Neural crest cell (in vitro differentiated cells): ENCODE measurements around the gene BCDIN3D. TPM values are rescaled to one million over a fixed set of nuclear protein-coding genes. Genes with fewer than 3 reads are reported as not detected.

ENCODE experiments used
- DNase-seq: peaks from one replicate; pipeline ENCODE4 v3.0.0; 2021; ENCODE audit warnings: low read depth, mixed read lengths, low spot score
- H3K27ac Mint-ChIP-seq: one replicate; pipeline ENCODE4 v1.8.0; 2021; ENCODE audit warnings: mild to moderate bottlenecking, mixed read lengths; ENCODE audit not compliant: unreplicated experiment
- H3K27me3 Mint-ChIP-seq: 2 replicates; pipeline ENCODE4 v1.8.0; 2021; ENCODE audit warnings: low read depth, mild to moderate bottlenecking, mixed read lengths
- H3K36me3 Mint-ChIP-seq: 2 replicates; pipeline ENCODE4 v1.8.0; 2021; ENCODE audit warnings: low read depth, mild to moderate bottlenecking, mixed read lengths
- H3K4me1 Mint-ChIP-seq: 2 replicates; pipeline ENCODE4 v1.8.0; 2021; ENCODE audit warnings: mixed read lengths
- H3K4me3 Mint-ChIP-seq: one replicate; pipeline ENCODE4 v1.8.0; 2021; ENCODE audit warnings: mild to moderate bottlenecking, mixed read lengths
- H3K9me3 Mint-ChIP-seq: 2 replicates; pipeline ENCODE4 v1.8.0; 2021; ENCODE audit warnings: mixed read lengths
- CTCF ChIP-seq: fragments of 200-600 bp; sonication (generic); conservative IDR thresholded peaks from 2 replicates; pipeline ENCODE4 v1.5.0; 2021; ENCODE audit warnings: antibody characterized with exemption, mild to moderate bottlenecking
- total RNA-seq: library from RNA; stranded (reverse); gene quantifications from 2 replicates; pipeline ENCODE4 v1.2.1, GENCODE V29; 2021

Gene BCDIN3D
- total RNA-seq, 1 donor from 2014 or later, result 7.9 TPM

GRCh38 chr12:49885663-49886461 is 43.0 kb upstream of the BCDIN3D start:
- no peak overlapping the region for H3K4me3 Mint-ChIP-seq
- H3K9me3 Mint-ChIP-seq, result no peaks in the 10 kb centered on the region
- H3K4me1 Mint-ChIP-seq, result peaks cover 18% of the 10 kb centered on the region
- H3K36me3 Mint-ChIP-seq, result no peaks in the 10 kb centered on the region
- H3K27me3 Mint-ChIP-seq, result peaks cover 8% of the 10 kb centered on the region
- TF ChIP-seq CTCF, result no peak
- H3K27ac Mint-ChIP-seq, result no peak overlapping the region
- DNase-seq, result no peak

GRCh38 chr12:49885118-49885517 is 42.2 kb upstream of the BCDIN3D start:
- Mint-ChIP-seq H3K4me3 (no peak overlapping the region), H3K4me1 (peaks cover 22% of the 10 kb centered on the region), H3K27ac (no peak overlapping the region), H3K27me3 (peaks cover 8% of the 10 kb centered on the region), H3K36me3 (no peaks in the 10 kb centered on the region), H3K9me3 (peaks cover 7% of the 10 kb centered on the region)
- TF ChIP-seq CTCF, result no peak
- no peak for DNase-seq

GRCh38 chr12:49882851-49883464 is 40.1 kb upstream of the BCDIN3D start:
- peaks cover 8% of the 10 kb centered on the region for H3K27me3 Mint-ChIP-seq
- peak; percentile 32 for TF ChIP-seq CTCF
- H3K9me3 Mint-ChIP-seq, result peaks cover 28% of the 10 kb centered on the region
- H3K27ac Mint-ChIP-seq, result no peak overlapping the region
- H3K36me3 Mint-ChIP-seq, result no peaks in the 10 kb centered on the region
- H3K4me1 Mint-ChIP-seq, result peaks cover 26% of the 10 kb centered on the region
- no peak for DNase-seq
- no peak overlapping the region for H3K4me3 Mint-ChIP-seq

GRCh38 chr12:49882248-49882850 is 39.4 kb upstream of the BCDIN3D start:
- Mint-ChIP-seq H3K4me1 (peaks cover 26% of the 10 kb centered on the region), H3K36me3 (no peaks in the 10 kb centered on the region), H3K4me3 (no peak overlapping the region), H3K9me3 (peaks cover 32% of the 10 kb centered on the region), H3K27ac (no peak overlapping the region), H3K27me3 (peaks cover 8% of the 10 kb centered on the region)
- TF ChIP-seq CTCF, result no peak
- DNase-seq, result no peak

GRCh38 chr12:49881415-49882247 is 38.7 kb upstream of the BCDIN3D start:
- H3K4me1 Mint-ChIP-seq, result peaks cover 26% of the 10 kb centered on the region
- H3K27ac Mint-ChIP-seq, result no peak overlapping the region
- H3K4me3 Mint-ChIP-seq, result no peak overlapping the region
- peaks cover 32% of the 10 kb centered on the region for H3K9me3 Mint-ChIP-seq
- H3K36me3 Mint-ChIP-seq, result no peaks in the 10 kb centered on the region
- DNase-seq, result no peak
- peaks cover 3% of the 10 kb centered on the region for H3K27me3 Mint-ChIP-seq
- no peak for TF ChIP-seq CTCF
